K562 (cell line): ENCODE results near the gene KIF21A. TPM values are rescaled to one million over a fixed set of nuclear protein-coding genes. Genes with fewer than 3 reads are reported as not detected.

Source experiments
- ATAC-seq: fragments of 200-7000 bp; cut with Tn5 transposase; 3 replicates; pipeline ENCODE4 v1.9.1; 2020; ENCODE audit warnings: moderate library complexity
- BruUV-seq: library from RNA; stranded (reverse); fragments of 400-500 nt; replicated peaks from 2 replicates; lab custom pipeline; 2021; lab: Mats Ljungman, UMichigan
- CTCF ChIA-PET: fragments of 300-600 bp; formaldehyde crosslinking; extraction: SDS; loops from one replicate; lab custom pipeline; 2021; ENCODE audit warnings: low intra/inter-chr PET ratio; lab: Yijun Ruan, JAX
- POLR2A ChIA-PET: fragments of 300-600, 350-650 bp; sonication (Branson Sonifier 250); formaldehyde crosslinking; extraction: SDS; loops from one replicate; lab custom pipeline; 2021; ENCODE audit warnings: antibody characterized with exemption, inconsistent platforms; lab: Yijun Ruan, JAX
- DNase-seq, 4 experiments: peaks; one replicate each; pipeline versions ENCODE4 v3.0.0 to v3.0.0-alpha.2; 2011 to 2018; ENCODE audit warnings: low spot score in 3 of 4, mixed read lengths in 3 of 4; ENCODE audit errors: extremely low read depth in 1 of 4
- FAIRE-seq: peaks from 2 replicates; lab custom pipeline; 2011; peaks lifted over from hg19 to GRCh38; lab: Jason Lieb, UNC
- H2AFZ ChIP-seq: 2 replicates; pipeline ENCODE4 v1.6.0; 2011; ENCODE audit warnings: low read depth, low read length, control low read depth, inconsistent platforms
- H3K27ac ChIP-seq: fragments of 200-600 bp; 3 replicates; pipeline ENCODE4 v1.8.0; 2011; ENCODE audit warnings: low read depth, mild to moderate bottlenecking, control low read depth, inconsistent platforms, low read length, moderate library complexity, mixed read lengths; ENCODE audit errors: extremely low read depth
- H3K27me3 ChIP-seq, 2 experiments: fragments of 300-600 bp in 1 of 2; 2 replicates in 1 of 2; 3 replicates in 1 of 2; pipeline versions ENCODE4 v1.6.0 to v1.8.0; 2011; ENCODE audit warnings: inconsistent platforms in 2 of 2, low read length in 2 of 2, mild to moderate bottlenecking in 1 of 2, mixed read lengths in 1 of 2, moderate library complexity in 1 of 2; ENCODE audit not compliant: control insufficient read depth in 2 of 2, insufficient read depth in 2 of 2
- H3K36me3 ChIP-seq: fragments of 300-600 bp; 3 replicates; pipeline ENCODE4 v1.8.0; 2011; ENCODE audit warnings: mild to moderate bottlenecking, low read length, inconsistent platforms; ENCODE audit not compliant: control insufficient read depth, insufficient read depth
- H3K4me1 ChIP-seq, 2 experiments: fragments of 200-600 bp in 1 of 2; replicated peaks in 1 of 2; 2 replicates in 1 of 2; 3 replicates in 1 of 2; pipeline versions ENCODE4 v1.5.1 to v1.8.0; 2011; ENCODE audit warnings: inconsistent platforms in 2 of 2, low read length in 2 of 2, mild to moderate bottlenecking in 1 of 2, mixed read lengths in 1 of 2, moderate library complexity in 1 of 2; ENCODE audit not compliant: control insufficient read depth in 2 of 2, insufficient read depth in 2 of 2
- H3K4me2 ChIP-seq: 2 replicates; pipeline ENCODE4 v1.6.1; 2011; ENCODE audit warnings: low read length, control low read depth, inconsistent platforms, mixed read lengths; ENCODE audit not compliant: insufficient read depth
- H3K4me3 ChIP-seq: fragments of 200-600 bp; sonication (generic), shearing (Covaris generic); 2 replicates; pipeline ENCODE4 v1.5.1; 2016; ENCODE audit warnings: control low read depth, inconsistent platforms
- H3K79me2 ChIP-seq: fragments of 200-600 bp; 3 replicates; pipeline ENCODE4 v1.8.0; 2011; ENCODE audit warnings: low read length, inconsistent platforms; ENCODE audit not compliant: control insufficient read depth, insufficient read depth
- H3K9ac ChIP-seq, 2 experiments: 2 replicates each; pipeline versions ENCODE4 v1.6.0 to v1.6.1; 2011; ENCODE audit warnings: low read depth in 2 of 2, low read length in 2 of 2, control low read depth in 1 of 2, inconsistent platforms in 1 of 2, mild to moderate bottlenecking in 1 of 2, mixed read lengths in 1 of 2; ENCODE audit not compliant: insufficient read depth in 1 of 2
- H3K9me1 ChIP-seq: one replicate; pipeline ENCODE4 v1.6.0; 2011; ENCODE audit warnings: inconsistent platforms, mild to moderate bottlenecking, low read length, moderate library complexity; ENCODE audit not compliant: control insufficient read depth, insufficient read depth
- H3K9me3 ChIP-seq: replicated peaks from 2 replicates; pipeline ENCODE4 v1.5.1; 2011; ENCODE audit warnings: low read depth, low read length, inconsistent platforms; ENCODE audit not compliant: control insufficient read depth, insufficient read depth
- H4K20me1 ChIP-seq: replicated peaks from 2 replicates; pipeline ENCODE4 v1.6.1; 2011; ENCODE audit warnings: low read length, inconsistent platforms, mixed read lengths; ENCODE audit not compliant: control insufficient read depth, insufficient read depth
- E2F5 ChIP-seq: sonication (generic); formaldehyde crosslinking; IDR thresholded peaks from 2 replicates; pipeline ENCODE4 v1.8.0; 2022; ENCODE audit warnings: mild to moderate bottlenecking, missing genetic modification reagents
- GTF3C2 ChIP-seq: IDR thresholded peaks from 3 replicates; pipeline ENCODE4 v1.6.1; 2011; ENCODE audit warnings: borderline replicate concordance, mild to moderate bottlenecking, moderate library complexity; ENCODE audit not compliant: insufficient read length; ENCODE audit errors: extremely low read depth
- HDAC8 ChIP-seq: fragments of 450-650 bp; IDR thresholded peaks from 2 replicates; pipeline ENCODE4 v1.6.1; 2016; ENCODE audit warnings: mild to moderate bottlenecking, missing genetic modification characterization, moderate library complexity, missing compliant biosample characterization
- JUNB ChIP-seq: fragments of 450-650 bp; formaldehyde crosslinking; conservative IDR thresholded peaks from 2 replicates; pipeline ENCODE4 v1.4.0; 2020; ENCODE audit warnings: mild to moderate bottlenecking
- NFE2L1 ChIP-seq: fragments of 450-650 bp; IDR thresholded peaks from 2 replicates; pipeline ENCODE4 v1.6.1; 2016; ENCODE audit warnings: missing genetic modification characterization, low read depth, mild to moderate bottlenecking, missing compliant biosample characterization, moderate library complexity, borderline replicate concordance
- POU5F1 ChIP-seq: fragments of 150-350 bp; IDR thresholded peaks from 2 replicates; pipeline ENCODE4 v1.6.1; 2014; ENCODE audit warnings: borderline replicate concordance, low read length, low read depth, mild to moderate bottlenecking; ENCODE audit not compliant: partially characterized antibody
- ZFP36 ChIP-seq: fragments of 150-350 bp; IDR thresholded peaks from 2 replicates; pipeline ENCODE4 v1.6.1; 2018; ENCODE audit warnings: low read length, low read depth; ENCODE audit not compliant: partially characterized antibody
- ZKSCAN1 ChIP-seq: fragments of 150-350 bp; IDR thresholded peaks from 2 replicates; pipeline ENCODE4 v1.6.1; 2016; ENCODE audit warnings: low read depth, low read length
- ZNF133 ChIP-seq: fragments of 250-450 bp; sonication (Bioruptor Pico); IDR thresholded peaks from 2 replicates; pipeline ENCODE4 v1.4.0; 2020; ENCODE audit warnings: mild to moderate bottlenecking
- ZNF609 ChIP-seq: sonication (generic); formaldehyde crosslinking; IDR thresholded peaks from 2 replicates; pipeline ENCODE4 v1.8.1; 2023; ENCODE audit warnings: missing genetic modification reagents, mild to moderate bottlenecking, borderline replicate concordance
- ZNF655 ChIP-seq: fragments of 250-450 bp; sonication (Bioruptor Pico); IDR thresholded peaks from 2 replicates; pipeline ENCODE4 v1.5.0; 2021
- ZSCAN32 ChIP-seq: fragments of 450-650 bp; formaldehyde crosslinking; IDR thresholded peaks from 2 replicates; pipeline ENCODE4 v1.4.0; 2020; ENCODE audit warnings: mild to moderate bottlenecking, moderate library complexity
- in situ Hi-C: fragments of 300-500 bp; cut with MboI; formaldehyde crosslinking; loops from 4 replicates; pipeline ENCODE4 v1.15.0; 2018; ENCODE audit warnings: inconsistent platforms, mixed read lengths
- intact Hi-C: fragments of 100-400 bp; cut with micrococcal nuclease; formaldehyde crosslinking; loops from 2 replicates; pipeline ENCODE4 v1.14.2; 2022
- polyA plus RNA-seq, 8 experiments: library from polyadenylated mRNA; depleted of rRNA in 4 of 8; stranded (reverse) in 5 of 8; unstranded in 3 of 8; fragments of >200 nt; fragmentation: Nextera tagmentation in 2 of 8; fragmentation: Illumina TruSeq in 1 of 8; extraction: Ambion mirVana in 2 of 8; extraction: Trizol in 1 of 8; gene quantifications; 2 replicates each; pipeline versions ENCODE4 v1.2.1 to v1.2.3, GENCODE V29; 2011 to 2014; ENCODE audit warnings: inconsistent platforms in 1 of 8, missing spikeins in 1 of 8
- total RNA-seq, 7 experiments: library from RNA; depleted of rRNA in 6 of 7; stranded (reverse); fragments of >200 nt in 6 of 7; fragmentation: Illumina TruSeq in 2 of 7; extraction: Trizol in 2 of 7; gene quantifications; 2 replicates each; pipeline versions ENCODE4 v1.2.1 to v1.2.3, GENCODE V29; 2011 to 2021; ENCODE audit warnings: low replicate concordance in 1 of 7

Gene KIF21A
- total and polyA plus RNA-seq, 9 of the 15 experiments (the other 6 are each of a cell fraction or from before 2014, with no cell fraction given), result 17.7 to 45.0 (median 30.3) TPM

GRCh38 chr12:39390752-39391151 is 52.2 kb downstream of the KIF21A start:
- Histone ChIP-seq H3K4me3 (no peak overlapping the region), H2AFZ (no peak overlapping the region), H4K20me1 (no peaks in the 10 kb centered on the region), H3K9ac (no peak overlapping the region), H3K79me2 (peaks cover 6% of the 10 kb centered on the region), H3K9me3 (no peaks in the 10 kb centered on the region), H3K4me2 (no peak overlapping the region)
- in situ Hi-C loops, result no loop called here
- no TSS peak for BruUV-seq
- POLR2A ChIA-PET, result interaction anchor here (0.7 kb wide), 1 partner anchor 34 kb away, joined by 3 read pairs; no protein-coding TSS in a partner anchor
- no peak for ATAC-seq
- no peak for DNase-seq
- TF ChIP-seq ZNF609 (CRISPR knock-in tag), result no peak
- TF ChIP-seq ZKSCAN1, result no peak
- no peak for TF ChIP-seq JUNB (CRISPR knock-in tag)
- no peak for TF ChIP-seq GTF3C2
- no peak for TF ChIP-seq ZSCAN32 (CRISPR knock-in tag)
- no peak for TF ChIP-seq ZNF655 (CRISPR knock-in tag)
- TF ChIP-seq NFE2L1 (tag), result no peak
- no peak for TF ChIP-seq HDAC8 (tag)
- no peak for TF ChIP-seq E2F5 (CRISPR knock-in tag)
- no peak for TF ChIP-seq POU5F1
- TF ChIP-seq ZNF133 (CRISPR knock-in tag), result no peak
- no peak for TF ChIP-seq ZFP36
- TF ChIP-seq, all 486 proteins: peak for 0
- no peaks in the 10 kb centered on the region for H3K4me1 ChIP-seq
- no peaks in the 10 kb centered on the region for H3K27me3 ChIP-seq
- intact Hi-C loops, result no loop called here
- CTCF ChIA-PET, result no interaction called here
- no peak overlapping the region for H3K27ac ChIP-seq
- H3K36me3 ChIP-seq, result no peaks in the 10 kb centered on the region
- H3K9me1 ChIP-seq, result no peaks in the 10 kb centered on the region
- FAIRE-seq, result no peak
